ENCODE measurements around the gene TKFC. TPM values are rescaled to one million over a fixed set of nuclear protein-coding genes. Genes with fewer than 3 reads are reported as not detected.

TKFC gene
- total and polyA plus RNA-seq, 9 of the 15 experiments (the other 6 are each of a cell fraction or from before 2014, with no cell fraction given): 2.0 to 61.7 (median 28.5) TPM

DNA sequence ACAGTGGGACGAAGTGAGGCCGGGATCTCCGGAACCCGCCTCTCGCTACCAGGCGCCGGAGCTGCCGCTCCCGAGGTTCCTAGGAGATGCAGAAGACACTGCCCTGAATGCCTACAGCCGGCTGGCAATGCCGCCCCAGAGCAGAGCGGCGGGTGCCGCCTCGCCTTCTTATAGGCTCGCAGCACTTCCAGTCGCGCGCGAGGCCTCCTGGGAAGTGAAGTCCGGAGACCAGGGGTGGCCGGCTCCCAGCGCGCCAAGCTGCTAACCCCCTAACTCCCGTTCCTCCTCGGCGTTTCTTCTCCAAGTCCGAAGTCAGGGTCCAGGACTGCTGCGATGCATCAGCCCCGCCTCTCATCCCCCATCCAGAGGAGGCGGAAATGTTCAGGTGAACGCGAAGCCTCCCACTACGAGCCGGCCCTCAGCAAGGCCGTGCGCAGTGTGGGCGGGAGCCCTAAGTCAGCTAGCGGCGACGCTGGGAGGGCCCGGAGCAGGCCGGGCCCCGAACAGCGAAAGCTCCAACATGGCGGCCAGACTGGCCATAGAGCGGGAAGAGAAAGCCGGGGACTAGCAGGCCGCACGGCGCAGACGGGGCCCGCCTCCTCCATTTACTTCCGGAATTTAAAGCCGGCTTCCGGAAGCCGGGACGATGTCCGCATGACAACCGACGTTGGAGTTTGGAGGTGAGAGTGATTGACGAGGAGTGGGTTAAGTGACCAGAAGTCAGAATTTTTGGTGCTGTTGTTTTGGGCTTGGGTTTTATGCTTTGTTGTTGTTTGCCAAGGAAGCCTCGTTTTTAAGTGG, 28.9 kb downstream of the TKFC start, which contains the start of the genes CYB561A3 and TMEM138 (continued):
- TF ChIP-seq, protein P1, sequence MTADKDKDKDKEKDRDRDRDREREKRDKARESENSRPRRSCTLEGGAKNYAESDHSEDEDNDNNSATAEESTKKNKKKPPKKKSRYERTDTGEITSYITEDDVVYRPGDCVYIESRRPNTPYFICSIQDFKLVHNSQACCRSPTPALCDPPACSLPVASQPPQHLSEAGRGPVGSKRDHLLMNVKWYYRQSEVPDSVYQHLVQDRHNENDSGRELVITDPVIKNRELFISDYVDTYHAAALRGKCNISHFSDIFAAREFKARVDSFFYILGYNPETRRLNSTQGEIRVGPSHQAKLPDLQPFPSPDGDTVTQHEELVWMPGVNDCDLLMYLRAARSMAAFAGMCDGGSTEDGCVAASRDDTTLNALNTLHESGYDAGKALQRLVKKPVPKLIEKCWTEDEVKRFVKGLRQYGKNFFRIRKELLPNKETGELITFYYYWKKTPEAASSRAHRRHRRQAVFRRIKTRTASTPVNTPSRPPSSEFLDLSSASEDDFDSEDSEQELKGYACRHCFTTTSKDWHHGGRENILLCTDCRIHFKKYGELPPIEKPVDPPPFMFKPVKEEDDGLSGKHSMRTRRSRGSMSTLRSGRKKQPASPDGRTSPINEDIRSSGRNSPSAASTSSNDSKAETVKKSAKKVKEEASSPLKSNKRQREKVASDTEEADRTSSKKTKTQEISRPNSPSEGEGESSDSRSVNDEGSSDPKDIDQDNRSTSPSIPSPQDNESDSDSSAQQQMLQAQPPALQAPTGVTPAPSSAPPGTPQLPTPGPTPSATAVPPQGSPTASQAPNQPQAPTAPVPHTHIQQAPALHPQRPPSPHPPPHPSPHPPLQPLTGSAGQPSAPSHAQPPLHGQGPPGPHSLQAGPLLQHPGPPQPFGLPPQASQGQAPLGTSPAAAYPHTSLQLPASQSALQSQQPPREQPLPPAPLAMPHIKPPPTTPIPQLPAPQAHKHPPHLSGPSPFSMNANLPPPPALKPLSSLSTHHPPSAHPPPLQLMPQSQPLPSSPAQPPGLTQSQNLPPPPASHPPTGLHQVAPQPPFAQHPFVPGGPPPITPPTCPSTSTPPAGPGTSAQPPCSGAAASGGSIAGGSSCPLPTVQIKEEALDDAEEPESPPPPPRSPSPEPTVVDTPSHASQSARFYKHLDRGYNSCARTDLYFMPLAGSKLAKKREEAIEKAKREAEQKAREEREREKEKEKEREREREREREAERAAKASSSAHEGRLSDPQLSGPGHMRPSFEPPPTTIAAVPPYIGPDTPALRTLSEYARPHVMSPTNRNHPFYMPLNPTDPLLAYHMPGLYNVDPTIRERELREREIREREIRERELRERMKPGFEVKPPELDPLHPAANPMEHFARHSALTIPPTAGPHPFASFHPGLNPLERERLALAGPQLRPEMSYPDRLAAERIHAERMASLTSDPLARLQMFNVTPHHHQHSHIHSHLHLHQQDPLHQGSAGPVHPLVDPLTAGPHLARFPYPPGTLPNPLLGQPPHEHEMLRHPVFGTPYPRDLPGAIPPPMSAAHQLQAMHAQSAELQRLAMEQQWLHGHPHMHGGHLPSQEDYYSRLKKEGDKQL (CRISPR knock-in tag; IDR thresholded peaks at IDR 0.05; ENCODE audit: borderline replicate concordance): no peak
- TF ChIP-seq NR1H2 (CRISPR knock-in tag; IDR thresholded peaks at IDR 0.05) (0 out of 2 replicates have a peak, but pooled peaks have one; percentile 73), POLR2H (tag; IDR thresholded peaks at IDR 0.05; ENCODE audit: low read depth) (peak; percentile 74), ZC3H4 (CRISPR knock-in tag; IDR thresholded peaks at IDR 0.05; ENCODE audit: borderline replicate concordance) (no peak), ZNF561 (CRISPR knock-in tag; conservative IDR thresholded peaks at IDR 0.05) (no peak), PRPF4 (IDR thresholded peaks at IDR 0.05; ENCODE audit: insufficient read depth, low read depth, low read length, poor library complexity, severe bottlenecking) (no peak), PCBP2 (IDR thresholded peaks at IDR 0.05; ENCODE audit: low read depth, low read length, poor library complexity, severe bottlenecking) (no peak), ZSCAN32 (CRISPR knock-in tag; IDR thresholded peaks at IDR 0.05) (no peak), ZFP36 (IDR thresholded peaks at IDR 0.05; ENCODE audit: low read depth, low read length, partially characterized antibody) (peak; percentile 6), TFAM (CRISPR knock-in tag; conservative IDR thresholded peaks at IDR 0.05) (no peak)
- TF ChIP-seq, protein P2, sequence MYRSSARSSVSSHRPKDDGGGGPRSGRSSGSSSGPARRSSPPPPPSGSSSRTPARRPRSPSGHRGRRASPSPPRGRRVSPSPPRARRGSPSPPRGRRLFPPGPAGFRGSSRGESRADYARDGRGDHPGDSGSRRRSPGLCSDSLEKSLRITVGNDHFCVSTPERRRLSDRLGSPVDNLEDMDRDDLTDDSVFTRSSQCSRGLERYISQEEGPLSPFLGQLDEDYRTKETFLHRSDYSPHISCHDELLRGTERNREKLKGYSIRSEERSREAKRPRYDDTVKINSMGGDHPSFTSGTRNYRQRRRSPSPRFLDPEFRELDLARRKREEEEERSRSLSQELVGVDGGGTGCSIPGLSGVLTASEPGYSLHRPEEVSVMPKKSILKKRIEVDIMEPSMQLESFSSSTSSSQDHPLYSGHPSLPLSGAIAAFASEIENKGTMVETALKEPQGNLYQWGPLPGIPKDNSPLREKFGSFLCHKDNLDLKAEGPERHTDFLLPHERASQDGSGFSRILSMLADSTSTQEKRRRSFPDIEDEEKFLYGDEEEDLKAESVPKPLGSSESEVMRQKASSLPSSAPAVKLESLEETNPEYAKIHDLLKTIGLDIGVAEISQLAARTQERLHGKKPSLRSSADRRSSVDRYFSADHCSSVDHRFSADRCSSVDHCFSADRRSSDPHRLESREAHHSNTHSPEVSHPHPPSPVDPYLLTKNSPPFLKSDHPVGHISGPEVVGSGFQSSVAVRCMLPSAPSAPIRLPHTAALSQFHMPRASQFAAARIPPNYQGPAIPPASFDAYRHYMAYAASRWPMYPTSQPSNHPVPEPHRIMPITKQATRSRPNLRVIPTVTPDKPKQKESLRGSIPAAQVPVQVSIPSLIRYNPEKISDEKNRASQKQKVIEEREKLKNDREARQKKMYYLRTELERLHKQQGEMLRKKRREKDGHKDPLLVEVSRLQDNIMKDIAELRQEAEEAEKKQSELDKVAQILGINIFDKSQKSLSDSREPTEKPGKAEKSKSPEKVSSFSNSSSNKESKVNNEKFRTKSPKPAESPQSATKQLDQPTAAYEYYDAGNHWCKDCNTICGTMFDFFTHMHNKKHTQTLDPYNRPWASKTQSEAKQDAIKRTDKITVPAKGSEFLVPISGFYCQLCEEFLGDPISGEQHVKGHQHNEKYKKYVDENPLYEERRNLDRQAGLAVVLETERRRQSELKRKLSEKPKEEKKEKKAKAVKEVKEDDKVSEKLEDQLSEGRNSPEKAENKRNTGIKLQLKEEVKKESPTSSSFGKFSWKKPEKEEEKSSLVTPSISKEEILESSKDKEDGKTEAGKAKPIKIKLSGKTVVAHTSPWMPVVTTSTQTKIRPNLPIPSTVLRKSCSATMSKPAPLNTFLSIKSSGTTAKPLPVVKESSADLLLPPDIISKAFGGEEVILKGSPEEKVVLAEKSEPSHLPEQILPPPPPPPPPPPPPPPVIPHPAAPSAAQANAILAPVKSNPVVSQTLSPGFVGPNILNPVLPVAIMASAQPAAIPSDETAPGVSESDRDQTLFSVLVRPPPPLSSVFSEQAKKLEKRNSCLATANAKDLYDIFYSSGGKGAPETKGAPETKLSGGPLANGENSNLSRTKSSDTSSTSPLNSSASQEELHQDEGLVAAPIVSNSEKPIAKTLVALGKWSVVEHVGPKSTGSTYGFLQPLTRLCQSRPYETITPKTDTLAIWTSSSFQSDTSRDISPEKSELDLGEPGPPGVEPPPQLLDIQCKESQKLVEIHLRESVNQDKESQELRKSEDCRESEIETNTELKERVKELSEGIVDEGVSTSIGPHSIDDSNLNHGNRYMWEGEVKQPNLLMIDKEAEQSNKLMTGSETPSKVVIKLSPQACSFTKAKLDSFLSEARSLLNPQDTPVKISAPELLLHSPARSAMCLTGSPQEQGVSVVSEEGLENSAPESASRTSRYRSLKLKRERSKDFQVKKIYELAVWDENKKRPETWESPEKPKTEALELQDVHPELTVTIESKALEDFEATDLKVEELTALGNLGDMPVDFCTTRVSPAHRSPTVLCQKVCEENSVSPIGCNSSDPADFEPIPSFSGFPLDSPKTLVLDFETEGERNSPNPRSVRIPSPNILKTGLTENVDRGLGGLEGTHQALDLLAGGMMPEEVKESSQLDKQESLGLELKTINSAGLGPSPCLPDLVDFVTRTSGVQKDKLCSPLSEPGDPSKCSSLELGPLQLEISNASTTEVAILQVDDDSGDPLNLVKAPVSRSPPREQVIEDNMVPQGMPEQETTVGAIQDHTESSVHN (IDR thresholded peaks at IDR 0.05; ENCODE audit: borderline replicate concordance in 1 of 2, low read depth in 1 of 2): no peak
- TF ChIP-seq, protein P3, sequence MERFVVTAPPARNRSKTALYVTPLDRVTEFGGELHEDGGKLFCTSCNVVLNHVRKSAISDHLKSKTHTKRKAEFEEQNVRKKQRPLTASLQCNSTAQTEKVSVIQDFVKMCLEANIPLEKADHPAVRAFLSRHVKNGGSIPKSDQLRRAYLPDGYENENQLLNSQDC (CRISPR knock-in tag; IDR thresholded peaks at IDR 0.05): no peak

All from K562 (cell line).